ENCODE measurements around the gene SOST.
"Not testable (repeated sequence)": the region's sequence is repeated elsewhere in the genome, so short reads cannot be mapped to it uniquely, and the experiment has no call there.

SOST gene

GRCh38 chr17:43758497-43759174 is at the start of gene SOST:
Gene SOST (minus strand): TSS chr17:43758791. CDS start chr17:43758741, 50 bp downstream.
- DNase-seq: no peak

- no peak for DNase-seq
Measured at GRCh38 chr17:43808076-43808475, 49.5 kb upstream of the SOST start.

GRCh38 chr17:43805117-43805516 is 46.5 kb upstream of the SOST start:
- no peak for DNase-seq

GRCh38 chr17:43803758-43804157 is 45.2 kb upstream of the SOST start:
- DNase-seq: no peak

GRCh38 chr17:43801844-43802243 is 43.3 kb upstream of the SOST start:
- DNase-seq: no peak

- no peak for DNase-seq
Measured at GRCh38 chr17:43800736-43801135, 42.1 kb upstream of the SOST start.

- no peak for DNase-seq
Measured at GRCh38 chr17:43799047-43799446, 40.5 kb upstream of the SOST start.

GRCh38 chr17:43798024-43798423 is 39.4 kb upstream of the SOST start:
- not testable (repeated sequence) for DNase-seq

- not testable (repeated sequence) for DNase-seq
Measured at GRCh38 chr17:43792668-43793067, 34.1 kb upstream of the SOST start.

GRCh38 chr17:43791589-43791988 is 33.0 kb upstream of the SOST start:
- DNase-seq: no peak

GRCh38 chr17:43790311-43790940 is 31.8 kb upstream of the SOST start:
- no peak for DNase-seq

- DNase-seq: no peak
Measured at GRCh38 chr17:43789482-43789881, 30.9 kb upstream of the SOST start.

- DNase-seq: no peak
Measured at GRCh38 chr17:43788540-43788939, 29.9 kb upstream of the SOST start.

- DNase-seq: no peak
Measured at GRCh38 chr17:43787728-43788127, 29.1 kb upstream of the SOST start.

- no peak for DNase-seq
Measured at GRCh38 chr17:43784628-43785101, 26.1 kb upstream of the SOST start.

- DNase-seq: no peak
Measured at GRCh38 chr17:43784068-43784467, 25.5 kb upstream of the SOST start.

GRCh38 chr17:43782913-43783680 is 24.5 kb upstream of the SOST start:
- DNase-seq: no peak

- no peak for DNase-seq
Measured at GRCh38 chr17:43780135-43780534, 21.5 kb upstream of the SOST start, which contains the start of gene CFAP97D1. Gene CFAP97D1 (plus strand): TSS chr17:43780435. CDS start chr17:43780463, 28 bp downstream.

- no peak for DNase-seq
Measured at GRCh38 chr17:43779145-43780125, 20.8 kb upstream of the SOST start.

- peak; percentile 63 for DNase-seq
Measured at GRCh38 chr17:43778337-43779144, 19.9 kb upstream of the SOST start, which contains the start of gene DUSP3. Gene DUSP3 (minus strand): TSS chr17:43778977. CDS start chr17:43778924, 53 bp downstream.

Measured in activated gamma-delta T cell treated with Interleukin-2 at 50 U/mL for 16 hours (primary cell).